ENCODE measurements around the gene PRKN.

The PRKN gene

DNA sequence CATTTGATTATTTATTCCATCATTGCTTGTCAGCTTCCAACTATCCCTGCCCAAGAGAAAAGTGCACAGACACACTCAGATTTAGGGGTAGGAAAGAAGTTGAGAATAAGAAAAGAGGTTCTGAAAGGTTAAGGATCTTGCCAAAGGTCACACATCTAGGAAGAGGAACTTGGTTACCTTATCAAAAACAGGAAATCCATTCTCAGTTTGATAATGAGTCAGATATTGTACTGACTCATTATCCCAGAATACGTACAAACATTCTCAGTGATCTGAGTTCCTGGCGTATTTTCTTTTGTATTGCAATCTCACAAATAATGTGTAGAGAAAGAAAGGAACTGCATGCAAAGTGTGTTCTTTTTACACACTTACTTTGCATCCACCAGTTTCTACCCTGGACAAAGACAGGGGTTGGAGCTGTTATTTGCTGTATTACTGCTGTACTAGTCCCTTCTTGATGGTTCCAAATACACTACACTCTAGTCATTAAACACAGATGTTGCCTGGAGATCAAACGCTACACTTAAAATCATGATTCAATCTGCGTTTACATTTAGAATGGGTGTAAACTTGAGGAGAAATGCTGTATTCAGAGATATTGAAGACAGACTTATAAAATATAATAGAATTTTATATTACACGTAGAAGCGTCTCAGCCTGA, 545.7 kb downstream of the PRKN start:
- no peak for DNase-seq (ENCODE audit: low read depth in 2 of 2)

DNA sequence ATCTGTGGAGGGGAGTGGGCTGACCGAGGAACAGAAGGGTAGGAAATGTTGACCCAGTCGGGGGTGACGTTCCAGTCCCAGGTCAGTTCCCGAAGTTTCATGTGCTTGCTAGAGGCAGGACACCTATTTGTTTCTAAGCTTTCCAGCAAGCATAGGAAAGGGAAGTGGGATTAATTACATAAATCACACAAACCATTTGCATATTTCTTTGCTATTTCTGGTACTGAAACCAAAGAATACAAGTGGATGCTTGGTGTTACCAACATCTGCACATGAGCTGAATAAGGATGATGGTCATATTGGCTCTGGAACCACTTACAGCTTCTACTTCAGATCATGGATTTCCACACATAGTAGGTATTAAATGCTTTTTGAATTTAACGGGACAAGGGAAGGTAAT, 546.5 kb downstream of the PRKN start:
- no peak for DNase-seq (ENCODE audit: low read depth in 2 of 2)

GRCh38 chr6:162179196-162179951, 548.2 kb downstream of the PRKN start:
- no peak for DNase-seq (ENCODE audit: low read depth in 2 of 2)

GRCh38 chr6:162178666-162179065, 548.9 kb downstream of the PRKN start:
- no peak for DNase-seq (ENCODE audit: low read depth in 2 of 2)

- no peak for DNase-seq (ENCODE audit: low read depth in 2 of 2)
Observed at GRCh38 chr6:162178266-162178665, 549.3 kb downstream of the PRKN start.

- DNase-seq (ENCODE audit: low read depth in 2 of 2): no peak
Observed at GRCh38 chr6:162177746-162178145, 549.8 kb downstream of the PRKN start.

DNA sequence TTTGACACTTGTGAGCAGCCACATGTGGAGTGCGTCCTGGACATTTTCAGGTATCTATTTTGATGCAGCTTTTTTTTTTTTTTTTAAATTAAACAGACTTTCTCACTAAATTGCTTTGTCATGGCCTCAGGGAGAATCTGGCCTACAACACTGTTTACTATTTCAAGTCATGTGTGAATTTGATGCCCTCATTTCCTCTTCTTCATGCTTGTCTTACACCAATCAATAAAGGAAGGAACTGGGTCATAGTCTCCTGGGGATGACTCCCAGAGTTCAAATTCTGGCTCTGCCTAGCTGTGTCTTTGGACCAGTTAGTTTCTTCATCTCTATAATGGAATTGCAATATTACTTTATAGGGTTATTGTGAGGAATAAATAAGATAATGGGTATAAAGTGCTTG, 554.1 kb downstream of the PRKN start:
- DNase-seq (ENCODE audit: low read depth in 2 of 2): no peak

- DNase-seq (ENCODE audit: low read depth in 2 of 2): no peak
Observed at GRCh38 chr6:162165479-162165878, 562.1 kb downstream of the PRKN start.

DNA sequence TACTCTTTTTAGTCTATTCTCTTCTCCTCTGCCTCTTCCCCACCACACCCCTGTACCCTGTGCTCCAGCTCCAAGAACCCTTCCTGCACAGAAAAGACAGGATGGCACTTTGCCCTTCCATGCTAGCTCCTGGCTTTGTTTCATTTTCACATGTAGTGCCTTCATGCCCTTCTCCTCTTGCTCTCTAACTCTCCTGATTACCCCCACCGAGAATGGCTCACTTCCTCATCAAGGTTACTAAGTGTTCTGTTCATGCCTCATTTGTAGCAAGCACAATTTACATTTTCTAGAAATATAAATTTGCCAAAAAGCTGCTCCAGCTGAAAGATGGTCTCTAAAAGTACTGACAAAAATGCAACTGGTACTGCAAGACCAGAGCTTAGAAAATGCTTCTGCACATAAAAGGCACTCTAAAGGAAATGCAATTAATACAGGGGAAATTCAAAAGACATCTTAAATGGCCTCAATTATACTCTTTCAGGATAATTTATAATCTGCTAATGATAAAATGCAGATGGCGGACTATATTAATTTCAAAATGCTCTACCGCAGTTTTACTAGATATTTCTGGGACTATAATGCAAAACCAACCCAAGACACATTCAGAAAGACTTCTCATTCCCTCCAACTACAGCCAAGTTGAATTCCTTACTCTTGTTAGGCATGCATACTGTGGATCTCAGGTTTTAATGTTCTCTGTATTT, 570.2 kb downstream of the PRKN start:
- DNase-seq (ENCODE audit: low read depth in 2 of 2): no peak

- DNase-seq (ENCODE audit: low read depth in 2 of 2): no peak
Observed at GRCh38 chr6:162156146-162156545, 571.4 kb downstream of the PRKN start.

DNA sequence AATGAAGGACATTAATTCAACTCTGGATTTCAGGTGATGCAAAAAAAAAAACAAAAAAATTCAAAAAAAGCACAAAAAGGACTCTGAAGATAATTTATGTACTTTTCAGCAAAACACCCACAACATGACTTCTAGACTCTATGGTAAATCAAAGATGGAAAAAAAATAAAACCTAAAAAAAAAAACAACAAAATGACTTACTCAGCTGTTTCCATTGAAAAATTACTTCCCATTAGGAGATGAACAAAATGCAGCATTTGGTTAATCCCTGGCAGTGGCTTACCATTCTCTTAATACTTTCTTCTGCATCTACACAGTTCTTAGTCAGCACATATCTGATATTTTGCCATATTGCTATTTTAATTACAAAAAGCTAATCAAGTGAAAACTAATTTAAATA, 572.6 kb downstream of the PRKN start:
- no peak for DNase-seq (ENCODE audit: low read depth in 2 of 2)

GRCh38 chr6:162154001-162154400, 573.6 kb downstream of the PRKN start:
- DNase-seq (ENCODE audit: low read depth in 2 of 2): no peak

DNA sequence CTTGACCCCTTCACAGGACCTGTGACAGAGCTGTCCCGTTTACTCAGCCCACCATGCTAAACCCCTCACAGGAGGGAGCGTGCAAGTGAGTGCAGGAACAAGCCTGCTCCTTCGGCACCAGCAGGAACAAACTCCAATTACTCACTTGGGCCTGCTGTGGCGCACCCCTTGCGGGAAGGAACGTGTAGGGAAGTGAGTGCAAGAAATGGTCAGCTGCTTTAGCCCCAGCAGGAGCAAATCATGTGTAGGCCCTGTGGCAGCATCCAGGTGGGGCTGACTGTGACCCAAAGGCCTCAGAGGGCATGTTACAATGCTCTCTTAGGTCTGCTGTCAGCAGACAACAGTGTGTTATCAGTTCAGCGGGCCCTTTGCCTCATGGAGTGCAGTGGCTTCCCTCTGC, 574.4 kb downstream of the PRKN start:
- DNase-seq (ENCODE audit: low read depth in 2 of 2): no peak

DNA sequence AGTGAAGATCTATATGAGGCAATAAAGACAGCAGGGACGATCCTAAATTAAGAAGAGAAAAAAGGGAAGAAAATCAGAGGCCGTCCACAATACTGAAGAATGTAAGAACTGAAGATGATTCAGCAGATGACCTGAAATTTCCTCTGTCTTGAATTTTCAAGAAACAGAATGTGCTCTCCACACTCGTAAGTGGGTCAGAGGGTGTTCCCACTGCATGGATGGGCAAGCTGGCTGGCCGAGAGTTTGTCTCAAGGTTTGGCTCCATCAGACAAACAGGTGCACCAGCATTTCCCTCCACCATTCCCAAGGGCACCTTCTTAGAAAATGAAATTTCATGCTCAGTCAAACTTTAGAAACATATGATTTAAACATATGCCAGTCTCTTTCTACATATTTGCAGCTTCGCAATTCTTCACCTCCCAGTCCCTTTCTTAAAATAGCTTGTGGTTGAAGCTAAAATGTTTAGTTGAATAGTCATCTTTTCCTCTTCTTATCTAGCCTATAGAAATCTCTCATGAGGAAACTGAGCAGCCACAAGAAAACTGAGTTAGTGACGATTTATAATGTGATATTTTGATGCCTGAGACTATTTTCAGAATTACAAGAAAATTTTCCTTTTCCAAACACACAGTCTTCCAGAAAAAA, 576.4 kb downstream of the PRKN start:
- DNase-seq (ENCODE audit: low read depth in 2 of 2): no peak

- DNase-seq (ENCODE audit: low read depth in 2 of 2): no peak
Observed at GRCh38 chr6:162150295-162150694, 577.3 kb downstream of the PRKN start.

- DNase-seq (ENCODE audit: low read depth in 2 of 2): no peak
Observed at GRCh38 chr6:162149786-162150185, 577.8 kb downstream of the PRKN start.

DNA sequence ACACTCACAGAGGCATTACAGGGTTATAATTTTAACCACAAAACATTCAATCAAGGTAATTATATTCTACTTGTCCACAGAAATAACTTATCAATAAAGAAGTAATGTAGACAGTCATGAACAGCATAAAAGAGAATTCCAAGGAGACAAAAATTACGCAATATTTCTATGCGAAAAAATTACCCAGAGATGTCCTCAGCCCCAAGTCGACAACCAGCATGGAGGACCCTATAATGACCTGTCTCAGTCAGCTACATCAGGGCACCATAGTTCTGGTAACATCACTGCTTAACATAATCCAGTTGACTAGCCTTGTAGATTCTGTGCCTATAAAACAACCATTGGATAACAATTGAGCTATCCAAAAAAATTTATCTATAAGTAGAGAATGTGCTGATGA, 579.8 kb downstream of the PRKN start:
- no peak for DNase-seq (ENCODE audit: low read depth in 2 of 2)

DNA sequence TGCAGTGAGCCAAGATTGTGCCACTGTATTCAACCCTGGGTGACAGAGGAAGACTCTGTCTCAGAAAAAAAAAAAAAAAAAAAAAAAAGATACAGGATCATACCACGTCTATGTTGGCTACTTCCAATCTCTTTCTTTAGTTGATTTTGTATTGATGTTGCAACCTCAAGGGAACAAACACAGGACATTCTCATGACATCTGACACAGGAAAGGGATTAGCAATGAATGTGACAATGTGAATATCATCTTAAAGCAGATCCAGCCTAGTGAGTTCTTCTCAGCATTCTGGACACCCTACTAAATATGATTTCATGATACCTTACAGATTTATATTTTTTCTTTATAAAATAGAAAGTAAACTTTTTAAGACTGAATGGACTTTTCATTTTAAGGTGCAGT, 580.3 kb downstream of the PRKN start:
- DNase-seq (ENCODE audit: low read depth in 2 of 2): no peak

DNA sequence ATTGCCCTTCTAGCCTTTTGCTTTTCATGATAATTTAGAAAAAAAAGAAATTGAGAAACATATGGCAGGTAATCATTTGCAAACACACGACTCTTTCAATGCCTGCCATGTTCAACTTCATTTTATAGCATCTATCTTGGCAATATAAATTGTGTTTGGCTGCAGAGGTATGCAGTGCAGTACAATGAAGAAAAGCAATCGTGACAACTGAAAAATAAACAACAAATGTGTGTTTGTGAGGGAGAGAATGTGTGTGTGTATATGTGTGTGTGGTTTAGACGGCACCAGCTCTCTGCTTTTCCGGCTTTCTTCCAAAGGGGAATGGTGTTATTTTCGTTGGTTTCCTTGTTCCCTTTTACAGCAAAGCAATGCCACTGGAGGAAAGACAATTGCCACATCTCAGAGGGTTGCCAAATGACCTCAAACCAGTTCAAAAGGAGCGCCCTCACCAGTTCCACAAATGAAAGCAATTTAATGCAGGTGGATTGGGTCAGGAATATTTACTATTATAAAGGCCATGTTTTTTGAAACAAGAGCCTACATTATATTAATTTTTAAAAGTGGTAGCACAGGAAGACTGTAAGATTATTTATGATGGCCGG, 587.2 kb downstream of the PRKN start:
- DNase-seq (ENCODE audit: low read depth in 2 of 2): no peak

DNA sequence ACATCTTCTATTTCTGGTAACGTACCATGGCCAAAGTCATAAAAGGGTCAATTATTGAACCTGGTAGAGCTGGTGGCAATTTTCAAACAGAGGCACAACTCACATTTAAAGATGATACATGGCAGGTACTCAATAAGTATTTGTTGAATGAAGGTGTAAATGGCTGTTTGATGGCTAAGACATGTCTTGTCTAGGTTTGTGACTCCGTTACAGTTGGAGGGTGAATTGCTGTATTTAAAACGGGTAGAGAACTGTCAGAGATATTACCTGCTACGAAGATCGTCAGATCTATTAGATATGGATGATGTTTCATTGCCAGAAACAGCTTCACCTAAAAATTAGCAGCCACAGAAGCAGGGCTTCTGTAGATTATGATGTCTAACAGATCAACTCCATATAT, 601.9 kb downstream of the PRKN start:
- DNase-seq (ENCODE audit: low read depth in 2 of 2): no peak

GRCh38 chr6:162124710-162125435, 602.7 kb downstream of the PRKN start:
- no peak for DNase-seq (ENCODE audit: low read depth in 2 of 2)
